ENCODE measurements around the gene FAM53B.

FAM53B gene

DNA sequence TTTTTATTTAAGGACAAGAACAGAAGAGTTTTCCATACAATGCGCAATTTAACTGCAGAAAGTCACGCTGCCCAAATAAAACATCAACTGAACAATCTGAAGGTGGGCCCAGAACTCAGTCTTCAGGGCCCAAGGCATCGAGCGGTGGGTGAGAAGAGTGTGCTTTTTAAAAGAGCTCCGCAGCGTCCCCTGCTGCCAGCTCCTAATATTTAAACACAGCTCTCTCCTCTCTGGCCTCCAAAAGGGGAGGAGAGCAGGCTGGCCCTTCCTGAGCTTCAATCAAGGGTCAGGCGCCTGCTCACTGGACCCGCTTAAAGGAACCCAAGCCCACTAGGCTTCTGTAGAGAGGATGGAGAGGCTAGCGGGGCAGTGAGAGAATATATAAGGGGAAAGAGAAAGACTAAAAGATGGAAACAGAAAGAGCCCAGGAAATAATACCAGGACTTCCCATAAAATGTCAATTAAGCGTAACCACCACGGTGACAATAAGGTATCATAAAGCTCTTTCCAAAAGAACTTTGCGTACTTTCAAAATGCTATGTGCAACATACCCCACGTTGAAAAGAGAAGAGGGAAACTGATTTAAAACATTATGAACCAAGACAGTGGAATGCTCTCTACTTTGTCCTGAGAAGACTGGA is 2.8 kb downstream of the FAM53B start:
- H3K4me3 ChIP-seq (ENCODE audit: low read length), result peak overlapping the region; percentile 48; the same call in 1 of the 2 replicates
- TF ChIP-seq, protein P1, sequence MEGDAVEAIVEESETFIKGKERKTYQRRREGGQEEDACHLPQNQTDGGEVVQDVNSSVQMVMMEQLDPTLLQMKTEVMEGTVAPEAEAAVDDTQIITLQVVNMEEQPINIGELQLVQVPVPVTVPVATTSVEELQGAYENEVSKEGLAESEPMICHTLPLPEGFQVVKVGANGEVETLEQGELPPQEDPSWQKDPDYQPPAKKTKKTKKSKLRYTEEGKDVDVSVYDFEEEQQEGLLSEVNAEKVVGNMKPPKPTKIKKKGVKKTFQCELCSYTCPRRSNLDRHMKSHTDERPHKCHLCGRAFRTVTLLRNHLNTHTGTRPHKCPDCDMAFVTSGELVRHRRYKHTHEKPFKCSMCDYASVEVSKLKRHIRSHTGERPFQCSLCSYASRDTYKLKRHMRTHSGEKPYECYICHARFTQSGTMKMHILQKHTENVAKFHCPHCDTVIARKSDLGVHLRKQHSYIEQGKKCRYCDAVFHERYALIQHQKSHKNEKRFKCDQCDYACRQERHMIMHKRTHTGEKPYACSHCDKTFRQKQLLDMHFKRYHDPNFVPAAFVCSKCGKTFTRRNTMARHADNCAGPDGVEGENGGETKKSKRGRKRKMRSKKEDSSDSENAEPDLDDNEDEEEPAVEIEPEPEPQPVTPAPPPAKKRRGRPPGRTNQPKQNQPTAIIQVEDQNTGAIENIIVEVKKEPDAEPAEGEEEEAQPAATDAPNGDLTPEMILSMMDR (conservative IDR thresholded peaks at IDR 0.05; ENCODE audit: low read length), result peak; percentile 81
- DNase-seq (ENCODE audit: low read depth), result peak; percentile 59

DNA sequence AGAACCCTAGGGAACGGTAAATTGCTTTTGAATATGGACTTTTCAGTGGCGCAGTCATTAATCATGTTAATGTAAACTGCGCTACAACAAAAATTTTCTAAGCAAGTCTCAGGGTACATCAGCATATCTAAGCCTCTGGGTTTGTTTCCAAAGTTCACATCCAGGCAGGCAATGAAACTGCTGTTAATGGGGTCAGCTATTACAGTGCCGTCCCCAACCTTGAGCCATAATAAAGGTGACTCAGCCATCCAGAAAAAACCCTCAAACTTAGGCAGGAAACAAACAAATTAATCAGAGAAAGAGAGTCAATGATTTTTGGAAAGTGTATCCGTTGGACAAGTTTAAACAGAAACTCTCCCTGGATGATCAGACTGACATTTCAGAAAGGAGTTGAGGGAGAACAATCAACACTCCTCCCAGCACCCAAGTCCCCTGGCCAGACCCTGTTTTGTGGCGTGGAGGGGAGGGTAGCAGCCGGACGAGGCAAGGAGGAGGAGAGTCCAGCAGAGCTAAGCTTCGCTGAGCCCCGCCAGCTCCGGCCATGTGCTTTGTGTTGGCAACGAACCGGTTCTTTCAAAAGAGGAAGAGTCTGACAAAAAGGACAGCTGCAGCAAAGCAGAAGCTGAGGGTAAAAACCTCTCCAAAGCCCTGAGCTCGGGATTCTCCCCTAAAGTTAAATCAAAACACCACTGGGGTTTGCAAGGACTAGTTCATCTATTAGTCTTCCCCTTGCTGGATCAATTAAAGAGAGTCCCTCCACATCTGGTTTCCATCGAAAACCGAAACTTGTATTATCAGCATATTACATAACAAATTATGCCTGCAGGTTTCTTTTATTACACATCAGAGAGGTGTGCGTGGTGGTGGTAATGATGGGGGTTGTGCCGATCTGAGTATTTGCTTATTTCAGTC is 3.6 kb downstream of the FAM53B start:
- DNase-seq (ENCODE audit: low read depth), result peak; percentile 45
- H3K4me3 ChIP-seq (ENCODE audit: low read length), result peak overlapping the region; percentile 48

DNA sequence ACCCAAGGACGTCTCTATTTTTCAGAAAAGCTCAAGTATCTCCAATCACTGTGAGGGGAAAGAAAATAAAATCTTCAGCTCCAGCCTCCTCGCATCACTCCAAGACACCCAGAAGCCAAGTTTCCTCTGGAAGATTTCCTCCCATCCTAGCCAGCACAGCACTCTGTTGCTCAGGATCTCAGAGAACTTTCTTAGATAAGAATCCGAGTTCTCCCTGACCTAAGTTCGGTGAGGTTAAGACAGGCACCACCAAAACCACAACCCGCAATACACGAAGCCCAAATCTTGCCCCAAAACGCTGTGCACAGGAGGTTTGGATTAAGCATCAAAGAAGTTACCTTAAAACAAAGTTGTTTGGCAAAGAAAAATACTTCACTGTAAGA is 4.2 kb downstream of the FAM53B start:
- DNase-seq (ENCODE audit: low read depth), result no peak
- no peak overlapping the region for H3K4me3 ChIP-seq (ENCODE audit: low read length)
- TF ChIP-seq, protein P1 (conservative IDR thresholded peaks at IDR 0.05; ENCODE audit: low read length), result no peak

More for the DNA sequence above, 3.6 kb downstream of the FAM53B start:
- TF ChIP-seq, protein P1 (conservative IDR thresholded peaks at IDR 0.05; ENCODE audit: low read length), result no peak

DNA sequence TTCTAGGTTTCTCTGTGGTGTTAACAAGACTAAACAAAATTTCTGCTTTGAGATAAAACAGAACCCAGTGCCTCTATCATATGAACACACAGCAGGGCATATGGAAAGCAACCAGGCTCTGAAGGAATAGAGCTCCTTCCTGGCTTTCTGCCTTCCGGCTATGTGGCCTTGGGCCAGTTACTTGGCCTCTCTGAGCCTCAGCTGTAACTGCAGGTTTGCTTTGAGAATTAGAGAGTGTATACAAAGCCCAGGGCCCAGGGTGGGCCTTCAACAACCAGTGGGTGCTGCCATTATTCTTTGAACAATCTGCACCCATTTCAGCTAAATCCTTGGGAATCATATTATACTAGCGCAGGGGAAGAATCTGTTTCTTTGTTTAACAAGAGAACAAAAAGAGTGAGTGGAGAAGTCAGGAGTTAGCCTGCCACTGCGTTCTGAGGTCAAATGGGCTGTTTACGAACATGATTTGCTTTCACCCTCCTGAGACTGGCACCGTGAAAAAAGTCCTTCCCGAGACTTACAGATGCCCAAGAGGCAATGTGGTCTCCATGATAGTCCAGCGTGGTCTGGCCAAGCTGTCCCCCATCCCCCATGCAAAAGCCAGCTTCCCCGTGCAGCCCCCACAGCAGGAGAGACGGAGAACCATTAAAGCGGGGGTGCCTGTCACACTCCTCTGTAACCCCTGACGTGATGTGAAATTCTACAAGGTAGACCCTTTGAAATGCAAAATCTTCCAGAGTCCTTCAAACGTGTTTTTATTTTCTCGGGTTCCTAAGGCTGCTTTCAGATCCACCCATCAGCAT is 4.9 kb downstream of the FAM53B start:
- DNase-seq (ENCODE audit: low read depth), result no peak
- TF ChIP-seq, protein P1 (conservative IDR thresholded peaks at IDR 0.05; ENCODE audit: low read length), result no peak
- no peak overlapping the region for H3K4me3 ChIP-seq (ENCODE audit: low read length)

DNA sequence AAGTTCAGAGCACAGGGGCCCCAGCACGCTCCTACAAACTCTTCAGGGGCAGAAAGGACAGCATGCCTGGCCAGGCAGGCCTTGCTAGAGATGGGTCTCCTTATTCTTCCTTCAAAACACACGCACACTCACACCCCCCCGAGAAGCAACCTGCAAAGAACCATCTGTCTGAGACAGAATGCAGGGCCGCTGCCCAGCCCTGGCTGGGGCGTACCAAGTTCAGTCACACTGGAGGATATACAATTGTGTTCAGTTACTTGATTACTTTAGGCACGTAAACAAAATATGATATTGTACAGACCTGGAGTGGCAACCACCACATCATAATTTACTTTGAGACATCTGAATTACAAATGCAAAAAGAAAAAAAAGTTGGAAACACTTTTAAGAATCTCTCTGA is 5.7 kb downstream of the FAM53B start:
- no peak overlapping the region for H3K4me3 ChIP-seq (ENCODE audit: low read length)
- TF ChIP-seq, protein P1 (conservative IDR thresholded peaks at IDR 0.05; ENCODE audit: low read length), result no peak
- no peak for DNase-seq (ENCODE audit: low read depth)

DNA sequence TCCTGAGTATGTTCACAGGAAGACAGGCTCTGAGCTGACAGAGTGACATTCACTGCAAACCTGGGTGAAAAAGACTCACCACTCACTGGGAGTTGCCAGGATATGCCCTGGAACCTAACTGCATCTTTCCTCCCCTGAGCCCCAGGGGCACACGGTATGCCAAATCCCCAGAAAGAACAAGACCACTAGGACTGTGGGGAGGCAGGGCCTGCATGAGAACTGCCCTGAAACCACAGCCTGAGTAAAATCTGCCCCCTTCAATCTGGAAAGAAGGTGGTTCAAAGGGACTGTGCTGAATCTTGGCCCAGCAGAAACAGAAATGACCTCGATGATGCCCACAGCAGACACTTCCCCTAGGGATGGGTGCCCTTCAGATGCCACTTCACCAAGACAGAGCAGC is 6.5 kb downstream of the FAM53B start:
- TF ChIP-seq, protein P1 (conservative IDR thresholded peaks at IDR 0.05; ENCODE audit: low read length), result no peak
- no peak for DNase-seq (ENCODE audit: low read depth)
- no peak overlapping the region for H3K4me3 ChIP-seq (ENCODE audit: low read length)
